Gastrocnemius medialis (tissue), 4 donors: ENCODE results near the gene ATF7.

ENCODE experiments used
- POLR2A ChIP-seq, 2 donors: fragments of 450-650 bp; IDR thresholded peaks; one replicate each; pipeline ENCODE4 v1.6.1; 2017; ENCODE audit warnings: antibody characterized with exemption in 2 of 2, mild to moderate bottlenecking in 2 of 2, moderate library complexity in 2 of 2
- TF ChIP-seq, protein P1 (sequence below), 5 experiments: fragments of 450-650 bp in 3 of 5; fragments of 200-600 bp in 2 of 5; sonication (generic) in 2 of 5; IDR thresholded peaks in 4 of 5; conservative IDR thresholded peaks in 1 of 5; 1 replicate in 4 of 5; 2 replicates in 1 of 5; pipeline ENCODE4 v1.5.1; 2016 to 2019; ENCODE audit warnings: antibody characterized with exemption in 5 of 5, mild to moderate bottlenecking in 3 of 5, moderate library complexity in 3 of 5

DNA sequence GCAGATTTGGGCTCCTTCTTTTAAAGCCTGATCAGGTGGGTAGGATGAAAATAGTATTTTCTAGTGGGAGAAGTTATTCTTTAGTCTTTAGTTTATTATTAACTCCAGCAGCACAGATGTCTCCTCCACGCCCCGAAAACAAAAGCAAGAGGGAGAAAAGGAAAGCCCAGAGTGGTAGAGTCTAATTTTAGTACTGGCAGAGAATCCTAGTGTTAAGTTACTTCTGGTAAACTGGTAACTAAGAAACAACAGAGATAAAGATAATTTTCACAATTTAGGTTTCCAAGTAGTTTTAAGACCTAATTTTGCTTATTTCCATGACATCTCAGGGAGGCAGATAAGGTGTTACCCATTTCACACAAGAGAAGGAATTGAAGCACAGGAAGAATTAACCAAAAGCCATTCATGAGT is 33.4 kb upstream of the ATF7 start:
- TF ChIP-seq, protein P1, sequence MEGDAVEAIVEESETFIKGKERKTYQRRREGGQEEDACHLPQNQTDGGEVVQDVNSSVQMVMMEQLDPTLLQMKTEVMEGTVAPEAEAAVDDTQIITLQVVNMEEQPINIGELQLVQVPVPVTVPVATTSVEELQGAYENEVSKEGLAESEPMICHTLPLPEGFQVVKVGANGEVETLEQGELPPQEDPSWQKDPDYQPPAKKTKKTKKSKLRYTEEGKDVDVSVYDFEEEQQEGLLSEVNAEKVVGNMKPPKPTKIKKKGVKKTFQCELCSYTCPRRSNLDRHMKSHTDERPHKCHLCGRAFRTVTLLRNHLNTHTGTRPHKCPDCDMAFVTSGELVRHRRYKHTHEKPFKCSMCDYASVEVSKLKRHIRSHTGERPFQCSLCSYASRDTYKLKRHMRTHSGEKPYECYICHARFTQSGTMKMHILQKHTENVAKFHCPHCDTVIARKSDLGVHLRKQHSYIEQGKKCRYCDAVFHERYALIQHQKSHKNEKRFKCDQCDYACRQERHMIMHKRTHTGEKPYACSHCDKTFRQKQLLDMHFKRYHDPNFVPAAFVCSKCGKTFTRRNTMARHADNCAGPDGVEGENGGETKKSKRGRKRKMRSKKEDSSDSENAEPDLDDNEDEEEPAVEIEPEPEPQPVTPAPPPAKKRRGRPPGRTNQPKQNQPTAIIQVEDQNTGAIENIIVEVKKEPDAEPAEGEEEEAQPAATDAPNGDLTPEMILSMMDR (IDR thresholded peaks at IDR 0.05 in 4 of 5, conservative IDR thresholded peaks at IDR 0.05 in 1 of 5) = no peak
- no peak for TF ChIP-seq POLR2A (IDR thresholded peaks at IDR 0.05)
